WTC11 (cell line): ENCODE measurements around the gene ATP6V1F. TPM values are rescaled to one million over a fixed set of nuclear protein-coding genes. Genes with fewer than 3 reads are reported as not detected.

Source experiments
- FOXK1 ChIP-seq: sonication (generic); formaldehyde crosslinking; IDR thresholded peaks from 2 replicates; pipeline ENCODE4 v1.8.0; 2022; ENCODE audit warnings: mild to moderate bottlenecking, moderate library complexity, missing genetic modification reagents
- MYBL2 ChIP-seq: sonication (generic); formaldehyde crosslinking; IDR thresholded peaks from 2 replicates; pipeline ENCODE4 v1.8.1; 2023; ENCODE audit warnings: mild to moderate bottlenecking, moderate library complexity, missing genetic modification reagents
- total RNA-seq: library from RNA; stranded (reverse); gene quantifications from 3 replicates; pipeline ENCODE4 v1.2.3, GENCODE V29; 2021
- TF ChIP-seq, protein P1 (sequence below): fragments of 250-450 bp; sonication (Bioruptor Pico); IDR thresholded peaks from 2 replicates; pipeline ENCODE4 v1.9.0; 2021; ENCODE audit warnings: moderate library complexity, mild to moderate bottlenecking, inconsistent platforms, borderline replicate concordance
- TF ChIP-seq, protein P2 (sequence below): fragments of 250-450 bp; sonication (Bioruptor Pico); conservative IDR thresholded peaks from 2 replicates; pipeline ENCODE4 v1.9.0; 2021; ENCODE audit warnings: mild to moderate bottlenecking

The ATP6V1F gene
- total RNA-seq, 1 experiment from 2014 or later: 117 TPM

DNA sequence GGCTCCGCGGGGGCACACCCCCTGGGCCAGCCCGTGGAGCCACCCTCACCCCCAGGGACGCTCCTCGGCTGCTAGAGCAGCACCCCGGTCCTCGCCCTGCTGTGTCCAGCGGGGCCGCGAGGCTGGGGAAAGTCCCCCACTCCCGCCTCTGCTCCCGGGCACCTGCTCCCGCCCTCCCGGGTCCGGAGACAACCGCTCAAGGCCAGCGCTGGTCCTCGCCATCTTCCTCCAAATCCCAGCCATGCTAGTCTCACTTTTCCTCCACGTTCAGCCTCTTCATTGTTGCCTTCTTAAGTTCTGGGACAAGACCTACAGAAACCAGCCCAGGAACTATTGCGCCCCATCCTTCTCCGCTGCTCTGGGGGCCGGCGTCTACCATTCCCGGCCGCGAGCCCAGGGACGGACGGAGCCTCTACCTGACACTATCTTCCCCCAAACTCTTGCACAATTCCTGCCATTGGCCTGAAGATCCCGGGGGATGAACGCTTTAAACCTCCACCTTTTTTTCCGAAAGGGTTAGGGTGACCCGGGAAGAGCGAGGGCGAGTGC, 52.7 kb downstream of the ATP6V1F start (continued):
- no peak for TF ChIP-seq FOXK1 (CRISPR knock-in tag)
- TF ChIP-seq, protein P1, sequence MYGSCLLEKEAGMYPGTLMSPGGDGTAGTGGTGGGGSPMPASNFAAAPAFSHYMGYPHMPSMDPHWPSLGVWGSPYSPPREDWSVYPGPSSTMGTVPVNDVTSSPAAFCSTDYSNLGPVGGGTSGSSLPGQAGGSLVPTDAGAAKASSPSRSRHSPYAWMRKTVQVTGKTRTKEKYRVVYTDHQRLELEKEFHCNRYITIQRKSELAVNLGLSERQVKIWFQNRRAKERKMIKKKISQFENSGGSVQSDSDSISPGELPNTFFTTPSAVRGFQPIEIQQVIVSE (CRISPR knock-in tag): no peak
- TF ChIP-seq, protein P2, sequence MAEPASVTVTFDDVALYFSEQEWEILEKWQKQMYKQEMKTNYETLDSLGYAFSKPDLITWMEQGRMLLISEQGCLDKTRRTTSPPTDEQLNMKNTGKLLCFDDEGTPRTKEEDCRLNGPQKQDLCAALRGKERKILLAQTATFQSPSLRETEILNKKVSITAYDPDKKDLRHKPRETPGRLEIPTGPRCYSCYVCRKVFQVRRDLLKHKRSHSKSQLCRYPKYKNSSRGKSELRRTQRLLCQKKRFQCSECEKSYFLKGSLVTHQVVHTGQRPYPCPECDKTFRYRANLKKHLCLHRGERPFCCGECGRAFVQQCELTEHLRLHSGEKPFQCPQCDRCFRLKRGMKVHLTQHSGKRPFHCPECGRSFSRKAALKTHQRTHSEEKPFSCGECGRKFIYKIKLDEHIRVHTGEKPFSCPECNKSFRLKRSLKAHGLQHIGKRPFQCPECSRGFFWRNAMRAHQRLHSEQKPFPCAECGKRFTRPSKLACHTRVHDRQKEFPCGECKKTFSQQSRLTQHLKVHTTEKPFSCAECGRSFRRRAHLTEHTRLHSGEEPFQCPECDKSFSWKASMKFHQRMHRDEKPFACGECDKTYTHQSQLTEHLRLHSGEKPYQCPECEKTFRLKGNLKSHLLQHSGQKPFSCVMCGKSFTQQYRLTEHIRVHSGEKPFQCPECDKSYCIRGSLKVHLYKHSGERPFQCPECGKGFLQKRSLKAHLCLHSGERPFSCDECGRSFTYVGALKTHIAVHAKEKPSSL: no peak
- no peak for TF ChIP-seq MYBL2 (CRISPR knock-in tag)

Other genes with a start within 250 kb of the ATP6V1F start
- gene GARIN1A, start 190.6 kb upstream of the ATP6V1F start, total RNA-seq: 0.14 to 0.15 TPM in 2 of 3 replicates, not detected in the other
- gene CALU, start 123.5 kb upstream of the ATP6V1F start, total RNA-seq: 150 to 163 TPM (median 159 TPM) in 3 replicates
- not detected in 3 replicates for gene OPN1SW, start 87.1 kb upstream of the ATP6V1F start, total RNA-seq
- 47.4 to 51.0 TPM (median 49.5 TPM) in 3 replicates for gene CCDC136, start 70.9 kb upstream of the ATP6V1F start, total RNA-seq
- 6.3 to 8.0 TPM (median 6.8 TPM) in 3 replicates for gene FLNC, start 32.5 kb upstream of the ATP6V1F start, total RNA-seq
- gene KCP, start 47.9 kb downstream of the ATP6V1F start, total RNA-seq: 2.5 to 2.9 TPM (median 2.7 TPM) in 3 replicates
- gene IRF5, start 75.1 kb downstream of the ATP6V1F start, total RNA-seq: 0.66 to 0.71 TPM (median 0.69 TPM) in 3 replicates
- 87.0 to 91.7 TPM (median 89.1 TPM) in 3 replicates for gene TNPO3, start 192.3 kb downstream of the ATP6V1F start, total RNA-seq